Dendritic cell treated with granulocyte-macrophage colony-stimulating factor and Interleukin-4, amounts not matched to agents 40 ng/mL and 50 ng/mL, for 4 days (primary cell): ENCODE data around the gene UNC13B.

Source experiments
- H3K27ac Mint-ChIP-seq: one replicate; pipeline ENCODE4 v1.8.0; 2022; ENCODE audit warnings: mild to moderate bottlenecking, mixed read lengths
- H3K27me3 Mint-ChIP-seq: one replicate; pipeline ENCODE4 v1.8.0; 2022; ENCODE audit warnings: mild to moderate bottlenecking, mixed read lengths
- H3K36me3 Mint-ChIP-seq: one replicate; pipeline ENCODE4 v1.8.0; 2022; ENCODE audit warnings: low read depth, mixed read lengths
- H3K4me1 Mint-ChIP-seq: one replicate; pipeline ENCODE4 v1.8.0; 2022; ENCODE audit warnings: low read depth, mixed read lengths
- H3K4me3 Mint-ChIP-seq: one replicate; pipeline ENCODE4 v1.8.0; 2022; ENCODE audit warnings: mild to moderate bottlenecking, moderate library complexity, mixed read lengths
- H3K9me3 Mint-ChIP-seq: one replicate; pipeline ENCODE4 v1.8.0; 2022; ENCODE audit warnings: mixed read lengths
- intact Hi-C: fragments of 100-400 bp; cut with micrococcal nuclease; formaldehyde crosslinking; loops from one replicate; pipeline ENCODE4 v1.15.0; 2022

UNC13B gene

GRCh38 chr9:35287987-35288632 lies 126.3 kb downstream of the UNC13B start:
- Mint-ChIP-seq H3K4me1 (no peaks in the 10 kb centered on the region), H3K27me3 (no peaks in the 10 kb centered on the region), H3K27ac (no peak overlapping the region), H3K4me3 (no peak overlapping the region), H3K9me3 (peaks cover 19% of the 10 kb centered on the region), H3K36me3 (no peaks in the 10 kb centered on the region)
- intact Hi-C loops = no loop called here

- intact Hi-C loops = no loop called here
- Mint-ChIP-seq H3K4me3 (no peak overlapping the region), H3K9me3 (peaks cover 19% of the 10 kb centered on the region), H3K27me3 (no peaks in the 10 kb centered on the region), H3K4me1 (no peaks in the 10 kb centered on the region), H3K36me3 (no peaks in the 10 kb centered on the region), H3K27ac (no peak overlapping the region)
Measured at GRCh38 chr9:35288778-35289177, 127.0 kb downstream of the UNC13B start.

DNA sequence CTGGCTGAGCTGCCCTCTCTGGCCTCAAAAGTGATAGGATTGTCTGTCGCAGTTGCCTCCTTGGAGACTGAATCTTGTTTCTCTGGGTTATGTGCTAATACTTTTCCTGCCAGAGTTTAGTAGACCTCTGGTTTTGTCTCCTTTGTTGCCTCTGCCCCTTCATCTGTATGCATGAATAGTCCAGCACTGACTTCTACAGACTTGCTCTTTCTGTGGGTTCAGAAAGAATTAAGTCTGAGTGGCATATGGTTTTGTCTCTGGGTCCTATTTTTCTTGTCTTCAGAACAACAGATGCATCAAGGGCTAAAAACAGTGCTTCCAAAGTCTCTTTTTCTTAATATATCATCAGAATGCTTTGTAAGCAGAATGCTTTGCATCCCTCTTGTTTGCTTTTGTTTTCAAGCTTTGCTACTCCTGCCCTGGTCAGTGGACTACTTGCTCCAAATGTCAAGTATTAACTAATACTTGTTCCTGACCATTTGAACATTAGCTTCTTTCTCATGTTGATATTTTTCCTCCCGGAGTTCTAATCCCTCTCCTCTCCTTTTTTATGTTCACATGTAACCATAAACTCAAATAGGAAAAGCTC lies 131.7 kb downstream of the UNC13B start:
- Mint-ChIP-seq H3K27me3 (no peaks in the 10 kb centered on the region), H3K36me3 (no peaks in the 10 kb centered on the region), H3K9me3 (peaks cover under 1% of the 10 kb centered on the region), H3K4me3 (no peak overlapping the region), H3K4me1 (peaks cover 7% of the 10 kb centered on the region), H3K27ac (no peak overlapping the region)
- intact Hi-C loops = no loop called here

GRCh38 chr9:35294066-35294465 lies 132.3 kb downstream of the UNC13B start:
- Mint-ChIP-seq H3K27me3 (no peaks in the 10 kb centered on the region), H3K27ac (no peak overlapping the region), H3K4me3 (no peak overlapping the region), H3K9me3 (no peaks in the 10 kb centered on the region), H3K4me1 (peaks cover 7% of the 10 kb centered on the region), H3K36me3 (no peaks in the 10 kb centered on the region)
- intact Hi-C loops = no loop called here

GRCh38 chr9:35294556-35294955 lies 132.7 kb downstream of the UNC13B start:
- Mint-ChIP-seq H3K4me1 (peaks cover 7% of the 10 kb centered on the region), H3K4me3 (no peak overlapping the region), H3K27me3 (no peaks in the 10 kb centered on the region), H3K27ac (no peak overlapping the region), H3K9me3 (no peaks in the 10 kb centered on the region), H3K36me3 (no peaks in the 10 kb centered on the region)
- intact Hi-C loops = no loop called here

- Mint-ChIP-seq H3K4me3 (no peak overlapping the region), H3K36me3 (no peaks in the 10 kb centered on the region), H3K9me3 (no peaks in the 10 kb centered on the region), H3K4me1 (peaks cover 7% of the 10 kb centered on the region), H3K27me3 (no peaks in the 10 kb centered on the region), H3K27ac (no peak overlapping the region)
- intact Hi-C loops = no loop called here
Measured at GRCh38 chr9:35295369-35296036, 133.7 kb downstream of the UNC13B start.

GRCh38 chr9:35303567-35303966 lies 141.8 kb downstream of the UNC13B start:
- Mint-ChIP-seq H3K27ac (no peak overlapping the region), H3K9me3 (no peaks in the 10 kb centered on the region), H3K4me3 (no peak overlapping the region), H3K36me3 (no peaks in the 10 kb centered on the region), H3K4me1 (no peaks in the 10 kb centered on the region), H3K27me3 (peaks cover 1% of the 10 kb centered on the region)
- intact Hi-C loops = no loop called here

- Mint-ChIP-seq H3K27ac (no peak overlapping the region), H3K9me3 (no peaks in the 10 kb centered on the region), H3K4me3 (no peak overlapping the region), H3K27me3 (peaks cover 1% of the 10 kb centered on the region), H3K36me3 (no peaks in the 10 kb centered on the region), H3K4me1 (no peaks in the 10 kb centered on the region)
- intact Hi-C loops = no loop called here
Measured at GRCh38 chr9:35306283-35306682, 144.5 kb downstream of the UNC13B start.

GRCh38 chr9:35308316-35308715 lies 146.5 kb downstream of the UNC13B start:
- intact Hi-C loops = no loop called here
- H3K27ac Mint-ChIP-seq = no peak overlapping the region
- peaks cover 1% of the 10 kb centered on the region for H3K27me3 Mint-ChIP-seq

GRCh38 chr9:35311891-35312639 lies 150.3 kb downstream of the UNC13B start:
- Mint-ChIP-seq H3K27ac (no peak overlapping the region), H3K4me1 (no peaks in the 10 kb centered on the region), H3K9me3 (no peaks in the 10 kb centered on the region), H3K27me3 (no peaks in the 10 kb centered on the region), H3K4me3 (no peak overlapping the region), H3K36me3 (no peaks in the 10 kb centered on the region)
- intact Hi-C loops = no loop called here

More at GRCh38 chr9:35308316-35308715, 146.5 kb downstream of the UNC13B start:
- Mint-ChIP-seq H3K4me3 (no peak overlapping the region), H3K36me3 (no peaks in the 10 kb centered on the region), H3K4me1 (no peaks in the 10 kb centered on the region), H3K9me3 (no peaks in the 10 kb centered on the region)

DNA sequence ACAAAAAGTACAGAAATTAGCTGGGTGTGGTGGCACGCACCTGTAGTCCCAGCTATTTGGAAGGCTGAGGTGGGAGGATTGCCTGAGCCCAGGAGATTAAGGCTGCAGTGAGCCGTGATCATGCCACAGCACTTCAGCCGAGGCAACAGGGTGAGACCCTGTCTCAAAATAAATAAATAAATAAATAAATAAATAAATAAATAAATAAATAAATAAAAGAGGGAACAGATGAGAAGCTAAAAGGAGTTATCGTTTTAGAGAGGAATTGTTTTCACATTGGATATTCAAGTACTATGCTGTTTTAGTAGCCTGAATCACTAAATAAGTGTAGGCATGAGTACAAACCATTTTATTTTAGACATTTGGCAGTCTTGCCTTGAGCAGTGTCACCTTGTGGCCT lies 151.7 kb downstream of the UNC13B start:
- Mint-ChIP-seq H3K4me3 (no peak overlapping the region), H3K27ac (no peak overlapping the region), H3K36me3 (no peaks in the 10 kb centered on the region), H3K27me3 (no peaks in the 10 kb centered on the region), H3K4me1 (no peaks in the 10 kb centered on the region), H3K9me3 (no peaks in the 10 kb centered on the region)
- intact Hi-C loops = no loop called here

- H3K4me3 Mint-ChIP-seq = no peak overlapping the region
- H3K9me3 Mint-ChIP-seq = no peaks in the 10 kb centered on the region
- no peaks in the 10 kb centered on the region for H3K36me3 Mint-ChIP-seq
- H3K27me3 Mint-ChIP-seq = no peaks in the 10 kb centered on the region
- intact Hi-C loops = no loop called here
- H3K27ac Mint-ChIP-seq = no peak overlapping the region
- H3K4me1 Mint-ChIP-seq = no peaks in the 10 kb centered on the region
Measured at GRCh38 chr9:35313916-35314315, 152.1 kb downstream of the UNC13B start.

DNA sequence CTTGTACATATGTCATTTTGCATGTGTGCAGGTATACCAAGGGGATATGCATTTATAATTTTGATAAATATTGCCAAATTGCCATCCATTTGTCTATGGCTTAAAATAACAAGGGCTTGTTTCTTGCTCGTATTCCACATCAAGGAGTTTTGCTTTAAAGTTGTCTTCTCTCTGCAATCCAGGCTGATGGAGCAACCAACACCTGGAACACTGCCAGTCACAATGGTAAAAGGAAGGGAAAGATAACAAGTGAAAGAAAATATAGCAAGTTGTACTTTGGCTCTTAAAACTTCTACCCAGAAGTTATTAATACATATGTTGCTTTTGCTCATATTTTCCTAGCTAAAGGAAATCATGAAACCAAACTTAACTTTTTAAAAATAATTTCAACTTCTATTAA lies 156.9 kb downstream of the UNC13B start:
- H3K27me3 Mint-ChIP-seq = no peaks in the 10 kb centered on the region
- no peak overlapping the region for H3K27ac Mint-ChIP-seq
- no peaks in the 10 kb centered on the region for H3K36me3 Mint-ChIP-seq
- H3K9me3 Mint-ChIP-seq = no peaks in the 10 kb centered on the region
- no peak overlapping the region for H3K4me3 Mint-ChIP-seq
- intact Hi-C loops = no loop called here
- H3K4me1 Mint-ChIP-seq = no peaks in the 10 kb centered on the region
